ENCODE results near the gene ATP11A. TPM values are rescaled to one million over a fixed set of nuclear protein-coding genes. Genes with fewer than 3 reads are reported as not detected.

The ATP11A gene
- total RNA-seq, 1 donor from 2014 or later, result 70.9 TPM

DNA sequence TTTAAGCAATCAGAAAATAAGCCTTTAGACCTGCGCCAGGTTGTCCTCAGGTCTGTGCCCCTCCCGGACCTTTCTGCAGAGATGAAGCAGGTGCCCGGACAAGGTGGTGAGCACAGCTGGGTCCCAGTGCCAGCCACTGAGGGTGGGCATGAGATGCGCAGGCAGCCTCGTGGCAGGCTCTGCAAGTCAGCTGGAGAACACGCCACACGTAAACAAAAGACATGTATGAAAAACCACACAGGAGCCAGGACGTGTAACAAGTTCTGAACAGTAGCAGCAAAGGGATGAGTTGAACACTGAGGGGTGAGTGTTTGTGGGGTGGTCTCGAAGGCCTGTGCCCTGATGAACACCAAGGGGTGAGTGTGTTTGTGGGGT lies 210.4 kb downstream of the ATP11A start:
- Mint-ChIP-seq H3K27ac (no peak overlapping the region), H3K36me3 (no peaks in the 10 kb centered on the region), H3K9me3 (no peaks in the 10 kb centered on the region), H3K4me1 (ENCODE audit: unreplicated experiment) (peaks cover 22% of the 10 kb centered on the region), H3K4me3 (no peak overlapping the region), H3K27me3 (peaks cover 4% of the 10 kb centered on the region)
- TF ChIP-seq, protein P1, sequence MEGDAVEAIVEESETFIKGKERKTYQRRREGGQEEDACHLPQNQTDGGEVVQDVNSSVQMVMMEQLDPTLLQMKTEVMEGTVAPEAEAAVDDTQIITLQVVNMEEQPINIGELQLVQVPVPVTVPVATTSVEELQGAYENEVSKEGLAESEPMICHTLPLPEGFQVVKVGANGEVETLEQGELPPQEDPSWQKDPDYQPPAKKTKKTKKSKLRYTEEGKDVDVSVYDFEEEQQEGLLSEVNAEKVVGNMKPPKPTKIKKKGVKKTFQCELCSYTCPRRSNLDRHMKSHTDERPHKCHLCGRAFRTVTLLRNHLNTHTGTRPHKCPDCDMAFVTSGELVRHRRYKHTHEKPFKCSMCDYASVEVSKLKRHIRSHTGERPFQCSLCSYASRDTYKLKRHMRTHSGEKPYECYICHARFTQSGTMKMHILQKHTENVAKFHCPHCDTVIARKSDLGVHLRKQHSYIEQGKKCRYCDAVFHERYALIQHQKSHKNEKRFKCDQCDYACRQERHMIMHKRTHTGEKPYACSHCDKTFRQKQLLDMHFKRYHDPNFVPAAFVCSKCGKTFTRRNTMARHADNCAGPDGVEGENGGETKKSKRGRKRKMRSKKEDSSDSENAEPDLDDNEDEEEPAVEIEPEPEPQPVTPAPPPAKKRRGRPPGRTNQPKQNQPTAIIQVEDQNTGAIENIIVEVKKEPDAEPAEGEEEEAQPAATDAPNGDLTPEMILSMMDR (conservative IDR thresholded peaks at IDR 0.05), result no peak
- DNase-seq (ENCODE audit: extremely low spot score, unreplicated experiment), result no peak

GRCh38 chr13:112900691-112901091 lies 210.9 kb downstream of the ATP11A start:
- Mint-ChIP-seq H3K9me3 (no peaks in the 10 kb centered on the region), H3K4me3 (no peak overlapping the region), H3K27me3 (peaks cover 4% of the 10 kb centered on the region), H3K36me3 (no peaks in the 10 kb centered on the region), H3K4me1 (ENCODE audit: unreplicated experiment) (peaks cover 22% of the 10 kb centered on the region), H3K27ac (no peak overlapping the region)
- DNase-seq (ENCODE audit: extremely low spot score, unreplicated experiment), result no peak
- TF ChIP-seq, protein P1 (conservative IDR thresholded peaks at IDR 0.05), result no peak

DNA sequence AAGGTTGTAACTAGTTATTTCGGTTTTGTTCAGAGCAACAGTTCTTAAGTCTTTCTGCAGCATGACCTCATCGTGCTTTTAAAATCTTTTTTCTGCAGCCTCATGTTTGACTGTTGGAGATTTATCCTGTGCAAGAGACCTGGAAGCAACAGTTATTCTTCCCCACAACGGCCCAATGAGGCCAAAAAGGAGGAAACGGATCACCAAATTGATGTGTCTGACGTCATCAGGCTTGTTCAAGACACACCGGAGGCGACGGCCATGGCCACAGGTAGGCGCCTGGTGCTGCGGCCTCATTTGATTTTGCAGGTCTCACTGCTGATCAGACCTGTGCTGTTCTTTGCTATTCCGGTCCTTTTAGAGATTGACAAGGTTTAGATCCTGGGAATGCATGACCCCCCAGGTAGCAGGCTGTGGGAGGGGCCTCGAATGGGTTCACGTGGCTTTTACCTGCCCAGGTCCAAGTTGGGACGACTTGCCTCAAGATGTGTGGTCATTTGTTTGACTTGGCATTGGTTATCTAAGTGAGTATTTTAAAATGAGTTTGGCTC lies 212.3 kb downstream of the ATP11A start:
- Mint-ChIP-seq H3K36me3 (no peaks in the 10 kb centered on the region), H3K27me3 (peaks cover 4% of the 10 kb centered on the region), H3K27ac (no peak overlapping the region), H3K4me1 (ENCODE audit: unreplicated experiment) (peaks cover 27% of the 10 kb centered on the region), H3K9me3 (no peaks in the 10 kb centered on the region), H3K4me3 (no peak overlapping the region)
- DNase-seq (ENCODE audit: extremely low spot score, unreplicated experiment), result no peak
- TF ChIP-seq, protein P1 (conservative IDR thresholded peaks at IDR 0.05), result no peak

- Mint-ChIP-seq H3K27me3 (peaks cover 4% of the 10 kb centered on the region), H3K27ac (no peak overlapping the region), H3K4me1 (ENCODE audit: unreplicated experiment) (peaks cover 32% of the 10 kb centered on the region), H3K9me3 (no peaks in the 10 kb centered on the region), H3K4me3 (no peak overlapping the region), H3K36me3 (no peaks in the 10 kb centered on the region)
- DNase-seq (ENCODE audit: extremely low spot score, unreplicated experiment), result no peak
- TF ChIP-seq, protein P1 (conservative IDR thresholded peaks at IDR 0.05), result no peak
Measured at GRCh38 chr13:112902669-112903068, 212.8 kb downstream of the ATP11A start.

DNA sequence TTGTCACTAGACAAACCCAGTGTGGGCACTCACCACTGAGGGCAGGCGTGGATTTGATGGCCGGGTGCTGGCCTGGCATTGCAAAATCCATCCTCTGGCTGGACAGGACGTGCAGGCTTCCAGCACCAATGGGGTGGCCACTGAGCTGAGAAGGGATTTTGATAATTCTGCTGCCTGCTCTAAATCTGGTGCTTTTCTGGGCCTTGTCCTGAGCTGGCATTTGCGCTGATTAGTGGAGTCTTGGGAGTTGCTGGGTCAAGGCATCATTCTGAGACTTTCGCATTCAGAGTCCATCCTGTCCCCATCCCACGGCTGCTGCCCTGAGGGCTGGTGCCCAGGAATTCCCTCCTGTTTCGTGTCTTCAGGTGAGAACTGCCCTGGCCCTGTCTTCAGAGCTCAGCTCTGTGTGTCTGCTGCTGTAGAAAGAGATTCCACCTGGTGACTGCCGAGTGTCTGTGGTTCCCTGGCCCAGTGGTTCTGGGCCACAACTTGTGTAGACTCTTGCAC lies 213.3 kb downstream of the ATP11A start:
- Mint-ChIP-seq H3K27me3 (peaks cover 4% of the 10 kb centered on the region), H3K27ac (no peak overlapping the region), H3K9me3 (no peaks in the 10 kb centered on the region), H3K4me1 (ENCODE audit: unreplicated experiment) (peaks cover 33% of the 10 kb centered on the region), H3K36me3 (no peaks in the 10 kb centered on the region), H3K4me3 (no peak overlapping the region)
- TF ChIP-seq, protein P1 (conservative IDR thresholded peaks at IDR 0.05), result no peak
- no peak for DNase-seq (ENCODE audit: extremely low spot score, unreplicated experiment)
